Astrocyte of the spinal cord (primary cell): ENCODE results near the gene TMTC2.
"Not testable (repeated sequence)": the region's sequence is repeated elsewhere in the genome, so short reads cannot be mapped to it uniquely, and the experiment has no call there.

ENCODE experiments used
- DNase-seq: peaks from one replicate; pipeline ENCODE4 v3.0.0; 2011; ENCODE audit warnings: low read depth, low spot score
- H3K4me3 ChIP-seq: 2 replicates; pipeline ENCODE4 v1.5.1; 2011; ENCODE audit warnings: low read depth, mild to moderate bottlenecking, low read length, moderate library complexity
- CTCF ChIP-seq: IDR thresholded peaks from 2 replicates; pipeline ENCODE4 v1.5.1; 2012; ENCODE audit warnings: low read depth, mild to moderate bottlenecking, low read length, inconsistent platforms
- in situ Hi-C: cut with HindIII; loops from 2 replicates; pipeline ENCODE4 v1.10.0; 2017; ENCODE audit warnings: low sequenced_read_pairs

Gene TMTC2

DNA sequence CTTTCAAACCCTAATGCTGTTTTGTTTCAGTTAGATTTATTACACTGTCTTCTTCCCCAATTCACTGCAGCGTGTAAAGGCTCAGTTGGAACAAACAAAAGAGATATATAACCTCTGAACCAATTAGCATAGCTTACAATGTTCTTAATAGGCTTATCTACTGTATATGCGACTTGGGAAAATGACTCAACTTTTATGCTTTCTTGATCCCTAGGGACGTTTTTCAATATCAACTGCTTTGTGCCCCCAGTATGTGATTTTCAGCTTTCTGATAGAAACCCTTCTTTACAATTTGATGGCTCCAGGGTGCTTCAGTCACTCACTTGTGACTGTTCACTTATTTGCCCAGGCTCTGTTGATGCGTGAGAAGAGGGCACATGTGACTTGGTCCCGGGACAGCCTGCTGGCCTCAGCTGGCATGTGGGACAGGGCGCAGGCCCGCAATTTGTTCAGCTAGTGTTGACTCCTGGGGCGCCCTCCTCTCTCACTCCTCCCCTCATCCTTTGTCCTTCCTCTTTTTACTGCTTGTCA is 107.1 kb downstream of the TMTC2 start:
- H3K4me3 ChIP-seq, result no peak overlapping the region
- DNase-seq, result no peak
- in situ Hi-C loops, result no loop called here
- TF ChIP-seq CTCF, result no peak

DNA sequence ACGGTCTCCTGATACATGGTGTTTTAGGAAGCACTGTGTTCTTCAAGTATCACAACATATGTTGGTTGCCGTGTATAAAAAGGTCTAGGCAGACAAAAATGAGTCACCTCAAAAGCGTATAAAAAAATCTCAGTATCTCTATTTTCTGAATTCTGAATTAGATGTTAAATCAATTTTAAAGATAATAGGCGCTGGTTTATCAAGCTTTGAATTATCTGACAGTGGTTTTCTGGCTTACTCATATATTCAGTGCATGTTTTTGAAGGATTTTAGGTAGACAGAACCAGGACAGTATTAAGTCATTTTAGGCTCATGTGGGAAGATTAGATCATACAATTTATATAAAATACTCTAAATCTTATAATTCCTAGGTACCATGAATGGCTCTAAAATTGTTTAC is 110.8 kb downstream of the TMTC2 start:
- in situ Hi-C loops, result no loop called here
- no peak overlapping the region for H3K4me3 ChIP-seq
- TF ChIP-seq CTCF, result no peak
- no peak for DNase-seq

GRCh38 chr12:82800185-82800584 is 113.5 kb downstream of the TMTC2 start:
- in situ Hi-C loops, result no loop called here
- H3K4me3 ChIP-seq, result no peak overlapping the region
- DNase-seq, result no peak
- no peak for TF ChIP-seq CTCF

- in situ Hi-C loops, result no loop called here
- no peak overlapping the region for H3K4me3 ChIP-seq
- DNase-seq, result no peak
- TF ChIP-seq CTCF, result no peak
These were observed 115.4 kb downstream of the TMTC2 start for GRCh38 chr12:82801951-82802610.

DNA sequence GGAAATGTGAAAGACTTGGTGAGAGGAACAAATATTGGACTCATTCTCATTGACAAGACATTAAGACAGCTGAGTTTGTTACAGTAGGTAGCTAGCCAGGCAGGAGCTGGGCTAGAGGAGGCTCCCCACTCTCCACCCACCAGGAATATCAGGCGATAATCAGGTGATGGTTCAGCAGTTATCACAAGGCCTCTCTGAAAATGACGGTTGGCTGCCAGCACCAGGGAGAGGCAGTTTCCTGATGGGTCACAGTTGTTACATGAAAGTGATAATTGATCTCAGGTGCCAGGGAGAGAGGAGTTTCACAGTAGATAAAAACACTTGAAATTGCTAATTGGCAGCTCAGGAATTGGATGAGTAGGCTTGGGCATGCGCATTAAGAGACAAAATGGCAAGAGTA is 116.5 kb downstream of the TMTC2 start:
- TF ChIP-seq CTCF, result no peak
- in situ Hi-C loops, result no loop called here
- no peak overlapping the region for H3K4me3 ChIP-seq
- DNase-seq, result no peak

DNA sequence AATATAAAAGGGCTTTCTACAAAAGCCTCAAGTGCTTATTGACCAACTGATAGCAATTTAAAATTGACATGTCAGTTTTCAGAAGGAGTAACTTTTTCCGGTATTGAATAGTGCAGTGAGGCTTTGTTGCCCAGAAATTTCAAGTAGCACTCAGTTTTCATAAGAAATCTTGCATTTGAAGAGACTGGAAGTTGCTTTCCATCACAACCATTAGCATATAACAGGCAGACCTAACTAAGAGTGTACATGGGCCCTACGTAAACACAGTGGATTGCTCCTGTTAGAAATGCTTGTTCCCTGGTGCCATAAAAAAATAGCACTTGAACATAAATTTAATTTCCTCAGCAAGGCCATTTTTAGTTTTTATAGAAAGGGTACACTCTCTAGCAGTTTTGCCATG is 117.9 kb downstream of the TMTC2 start:
- no peak for DNase-seq
- in situ Hi-C loops, result no loop called here
- no peak for TF ChIP-seq CTCF
- H3K4me3 ChIP-seq, result no peak overlapping the region

- H3K4me3 ChIP-seq, DNase-seq, in situ Hi-C loops: not testable (repeated sequence)
These were observed 118.3 kb downstream of the TMTC2 start for GRCh38 chr12:82805004-82805403.
